H9 (cell line): ENCODE results near the gene MORC2. TPM values are rescaled to one million over a fixed set of nuclear protein-coding genes. Genes with fewer than 3 reads are reported as not detected.

Experiments
- DNase-seq: peaks from one replicate; pipeline ENCODE4 v3.0.0-alpha.2; 2017
- H2AFZ ChIP-seq: one replicate; pipeline ENCODE4 v1.6.1; 2013; ENCODE audit warnings: mild to moderate bottlenecking, low read length, control low read depth, moderate library complexity
- H2AK5ac ChIP-seq: 2 replicates; pipeline ENCODE4 v1.6.1; 2013; ENCODE audit warnings: low read length, control low read depth, mixed read lengths; ENCODE audit not compliant: insufficient read length
- H2BK120ac ChIP-seq: one replicate; pipeline ENCODE4 v1.6.1; 2013; ENCODE audit warnings: low read depth, mild to moderate bottlenecking, low read length, control low read depth, inconsistent platforms; ENCODE audit not compliant: poor library complexity, severe bottlenecking
- H2BK12ac ChIP-seq: 2 replicates; pipeline ENCODE4 v1.6.1; 2013; ENCODE audit warnings: low read length, control low read depth, mixed read lengths, low read depth; ENCODE audit not compliant: insufficient read length
- H2BK15ac ChIP-seq: 2 replicates; pipeline ENCODE4 v1.6.1; 2013; ENCODE audit warnings: low read depth, low read length, control low read depth
- H2BK20ac ChIP-seq: one replicate; pipeline ENCODE4 v1.6.1; 2013; ENCODE audit warnings: low read depth, mild to moderate bottlenecking, low read length, control low read depth, inconsistent platforms; ENCODE audit not compliant: poor library complexity, severe bottlenecking
- H2BK5ac ChIP-seq: 2 replicates; pipeline ENCODE4 v1.6.1; 2013; ENCODE audit warnings: low read length, control low read depth, mixed read lengths; ENCODE audit not compliant: insufficient read length
- H3K14ac ChIP-seq: 2 replicates; pipeline ENCODE4 v1.6.1; 2013; ENCODE audit warnings: low read length, control low read depth; ENCODE audit not compliant: insufficient read depth
- H3K18ac ChIP-seq: 2 replicates; pipeline ENCODE4 v1.6.1; 2013; ENCODE audit warnings: low read depth, mild to moderate bottlenecking, mixed read lengths, low read length, control low read depth; ENCODE audit not compliant: insufficient read length
- H3K23ac ChIP-seq: 2 replicates; pipeline ENCODE4 v1.6.1; 2013; ENCODE audit warnings: low read length, control low read depth, mixed read lengths, low read depth; ENCODE audit not compliant: insufficient read length
- H3K23me2 ChIP-seq: 2 replicates; pipeline ENCODE4 v1.6.1; 2013; ENCODE audit warnings: low read depth, mild to moderate bottlenecking, mixed read lengths, low read length, control low read depth; ENCODE audit not compliant: insufficient read length, poor library complexity, severe bottlenecking
- H3K27ac ChIP-seq: 2 replicates; pipeline ENCODE4 v1.5.1; 2013; ENCODE audit warnings: low read length, control low read depth, mixed read lengths, low read depth; ENCODE audit not compliant: insufficient read length
- H3K27me3 ChIP-seq: 2 replicates; pipeline ENCODE4 v1.6.1; 2013; ENCODE audit warnings: low read length, control low read depth, inconsistent platforms; ENCODE audit not compliant: insufficient read depth
- H3K4ac ChIP-seq: 2 replicates; pipeline ENCODE4 v1.6.1; 2013; ENCODE audit warnings: low read depth, mild to moderate bottlenecking, control low read depth, inconsistent platforms, low read length, moderate library complexity
- H3K4me1 ChIP-seq: 2 replicates; pipeline ENCODE4 v1.6.1; 2013; ENCODE audit warnings: low read length, control low read depth, inconsistent platforms; ENCODE audit not compliant: insufficient read depth
- H3K4me2 ChIP-seq: 2 replicates; pipeline ENCODE4 v1.6.1; 2013; ENCODE audit warnings: low read length, control low read depth, mixed read lengths; ENCODE audit not compliant: insufficient read length, insufficient read depth
- H3K56ac ChIP-seq: 2 replicates; pipeline ENCODE4 v1.6.1; 2013; ENCODE audit warnings: low read depth, mild to moderate bottlenecking, mixed read lengths, low read length, control low read depth; ENCODE audit not compliant: insufficient read length
- H3K79me1 ChIP-seq: 2 replicates; pipeline ENCODE4 v1.6.1; 2013; ENCODE audit warnings: low read depth, mild to moderate bottlenecking, moderate library complexity, low read length, control low read depth, inconsistent platforms; ENCODE audit not compliant: insufficient read depth, poor library complexity, severe bottlenecking
- H3K79me2 ChIP-seq: 2 replicates; pipeline ENCODE4 v1.6.1; 2013; ENCODE audit warnings: low read length, control low read depth, inconsistent platforms; ENCODE audit not compliant: insufficient read depth
- H3K9ac ChIP-seq: 2 replicates; pipeline ENCODE4 v1.6.1; 2013; ENCODE audit warnings: low read length, control low read depth, mixed read lengths; ENCODE audit not compliant: insufficient read length; ENCODE audit errors: extremely low read depth
- H3K9me3 ChIP-seq: one replicate; pipeline ENCODE4 v1.6.1; 2013; ENCODE audit warnings: low read depth, low read length, inconsistent platforms; ENCODE audit not compliant: control insufficient read depth
- H3T11ph ChIP-seq: one replicate; pipeline ENCODE4 v1.6.1; 2013; ENCODE audit warnings: mild to moderate bottlenecking, low read length, control low read depth, inconsistent platforms
- H4K20me1 ChIP-seq: one replicate; pipeline ENCODE4 v1.6.1; 2013; ENCODE audit not compliant: control insufficient read depth, insufficient read length, insufficient read depth
- H4K5ac ChIP-seq: 2 replicates; pipeline ENCODE4 v1.6.1; 2013; ENCODE audit warnings: low read depth, mild to moderate bottlenecking, mixed read lengths, low read length, control low read depth; ENCODE audit not compliant: insufficient read length
- H4K8ac ChIP-seq: replicated peaks from 2 replicates; pipeline ENCODE4 v1.6.1; 2013; ENCODE audit warnings: low read length, control low read depth, mixed read lengths, low read depth; ENCODE audit not compliant: insufficient read length
- H4K91ac ChIP-seq: 2 replicates; pipeline ENCODE4 v1.6.1; 2013; ENCODE audit warnings: low read depth, mild to moderate bottlenecking, moderate library complexity, mixed read lengths, low read length, control low read depth; ENCODE audit not compliant: insufficient read length
- H3K27ac Mint-ChIP-seq, 3 experiments: 2 replicates in 2 of 3; 3 replicates in 1 of 3; pipeline ENCODE4 v1.8.0; 2020 to 2021; ENCODE audit warnings: mixed read lengths in 3 of 3, mild to moderate bottlenecking in 1 of 3, moderate library complexity in 1 of 3
- H3K27me3 Mint-ChIP-seq: 2 replicates; pipeline ENCODE4 v1.8.0; 2021; ENCODE audit warnings: low read depth, mild to moderate bottlenecking, moderate library complexity, mixed read lengths
- H3K36me3 Mint-ChIP-seq, 3 experiments: 2 replicates in 2 of 3; 3 replicates in 1 of 3; pipeline ENCODE4 v1.8.0; 2020 to 2021; ENCODE audit warnings: low read depth in 3 of 3, mixed read lengths in 3 of 3; ENCODE audit not compliant: insufficient read depth in 1 of 3
- H3K4me1 Mint-ChIP-seq, 2 experiments: 2 replicates each; pipeline ENCODE4 v1.8.0; 2020; ENCODE audit warnings: mixed read lengths in 2 of 2
- H3K4me3 Mint-ChIP-seq, 2 experiments: 2 replicates in 1 of 2; 3 replicates in 1 of 2; pipeline ENCODE4 v1.8.0; 2020 to 2021; ENCODE audit warnings: mild to moderate bottlenecking in 2 of 2, mixed read lengths in 2 of 2, moderate library complexity in 1 of 2
- H3K9me3 Mint-ChIP-seq, 2 experiments: 2 replicates in 1 of 2; 3 replicates in 1 of 2; pipeline ENCODE4 v1.8.0; 2020; ENCODE audit warnings: mild to moderate bottlenecking in 2 of 2, mixed read lengths in 2 of 2, moderate library complexity in 1 of 2
- WGBS: extraction: QIAGEN DNeasy Blood & Tissue Kit; methylation state at CpG from one replicate; pipeline ENCODE4 v1.1.7; 2013; ENCODE audit warnings: missing lambda C conversion rate, low lambda C conversion rate, mixed read lengths; ENCODE audit not compliant: insufficient read length; ENCODE audit errors: extremely low coverage; 5-methylcytosine and 5-hydroxymethylcytosine counted together
- total RNA-seq: library from RNA; stranded (reverse); gene quantifications from 2 replicates; pipeline ENCODE4 v1.2.1, GENCODE V29; 2021
- TF ChIP-seq, protein P1 (sequence below): fragments of 200-600 bp; sonication (generic); conservative IDR thresholded peaks from 3 replicates; pipeline ENCODE4 v1.8.0; 2021; ENCODE audit warnings: antibody characterized with exemption, mild to moderate bottlenecking

The MORC2 gene
- total RNA-seq, 1 experiment from 2014 or later, result 37.4 TPM

DNA sequence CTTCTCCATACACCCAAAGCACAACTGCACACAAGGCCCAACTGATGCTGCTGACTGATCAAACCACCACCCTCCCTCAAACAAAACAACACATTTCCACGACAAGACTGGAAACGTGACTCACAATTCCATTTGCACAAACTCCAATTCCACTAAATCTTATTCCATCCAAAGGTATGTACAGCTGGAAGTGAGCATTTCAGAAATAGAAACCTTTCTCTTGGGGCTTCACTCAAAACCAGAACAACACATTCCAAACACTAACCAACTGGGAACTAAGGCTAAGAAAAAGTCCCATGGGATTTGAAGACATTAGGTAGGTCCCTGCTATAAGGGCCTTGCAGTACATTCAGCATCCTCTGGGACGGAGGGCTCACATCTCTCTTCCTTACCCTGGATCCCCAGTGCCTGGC lies 19.6 kb downstream of the MORC2 start:
- H3K9me3 ChIP-seq, result no peaks in the 10 kb centered on the region
- no peak overlapping the region for H2BK120ac ChIP-seq
- H3K36me3 Mint-ChIP-seq, result peaks cover 39 to 75% (median 68%) of the 10 kb centered on the region in 3 experiments; a peak in 6 of 7 replicates
- no peak overlapping the region for H2BK12ac ChIP-seq
- no peak overlapping the region for H3K56ac ChIP-seq
- no peaks in the 10 kb centered on the region for H3K79me2 ChIP-seq
- H4K8ac ChIP-seq, result no peak overlapping the region
- no peak overlapping the region for H3K4me3 Mint-ChIP-seq
- H3T11ph ChIP-seq, result no peak overlapping the region
- H4K5ac ChIP-seq, result no peak overlapping the region
- H3K14ac ChIP-seq, result no peak overlapping the region
- no peaks in the 10 kb centered on the region; a peak in 1 of 4 replicates for H3K4me1 Mint-ChIP-seq
- no peak overlapping the region for H2AK5ac ChIP-seq
- no peaks in the 10 kb centered on the region for H3K27me3 Mint-ChIP-seq
- no peaks in the 10 kb centered on the region for H4K20me1 ChIP-seq
- H3K27ac Mint-ChIP-seq, result peak overlapping the region in 1 of 3 experiments; percentile 78; a peak in 2 of 7 replicates
- H2BK20ac ChIP-seq, result no peak overlapping the region
- DNase-seq, result no peak
- WGBS, result no CpG with 5 or more reads among the region's 3 CpGs
- H2BK5ac ChIP-seq, result no peak overlapping the region
- TF ChIP-seq, protein P1, sequence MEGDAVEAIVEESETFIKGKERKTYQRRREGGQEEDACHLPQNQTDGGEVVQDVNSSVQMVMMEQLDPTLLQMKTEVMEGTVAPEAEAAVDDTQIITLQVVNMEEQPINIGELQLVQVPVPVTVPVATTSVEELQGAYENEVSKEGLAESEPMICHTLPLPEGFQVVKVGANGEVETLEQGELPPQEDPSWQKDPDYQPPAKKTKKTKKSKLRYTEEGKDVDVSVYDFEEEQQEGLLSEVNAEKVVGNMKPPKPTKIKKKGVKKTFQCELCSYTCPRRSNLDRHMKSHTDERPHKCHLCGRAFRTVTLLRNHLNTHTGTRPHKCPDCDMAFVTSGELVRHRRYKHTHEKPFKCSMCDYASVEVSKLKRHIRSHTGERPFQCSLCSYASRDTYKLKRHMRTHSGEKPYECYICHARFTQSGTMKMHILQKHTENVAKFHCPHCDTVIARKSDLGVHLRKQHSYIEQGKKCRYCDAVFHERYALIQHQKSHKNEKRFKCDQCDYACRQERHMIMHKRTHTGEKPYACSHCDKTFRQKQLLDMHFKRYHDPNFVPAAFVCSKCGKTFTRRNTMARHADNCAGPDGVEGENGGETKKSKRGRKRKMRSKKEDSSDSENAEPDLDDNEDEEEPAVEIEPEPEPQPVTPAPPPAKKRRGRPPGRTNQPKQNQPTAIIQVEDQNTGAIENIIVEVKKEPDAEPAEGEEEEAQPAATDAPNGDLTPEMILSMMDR, result no peak
- H3K4ac ChIP-seq, result no peak overlapping the region
- H3K4me1 ChIP-seq, result no peaks in the 10 kb centered on the region
- H3K27ac ChIP-seq, result no peak overlapping the region
- no peaks in the 10 kb centered on the region for H3K23me2 ChIP-seq
- no peak overlapping the region for H2BK15ac ChIP-seq
- no peak overlapping the region for H2AFZ ChIP-seq
- no peaks in the 10 kb centered on the region for H3K9me3 Mint-ChIP-seq
- H3K79me1 ChIP-seq, result no peaks in the 10 kb centered on the region
- no peak overlapping the region for H3K18ac ChIP-seq
- H3K23ac ChIP-seq, result no peak overlapping the region
- H4K91ac ChIP-seq, result no peak overlapping the region
- H3K27me3 ChIP-seq, result no peaks in the 10 kb centered on the region
- H3K9ac ChIP-seq, result no peak overlapping the region
- no peak overlapping the region for H3K4me2 ChIP-seq
